Dendritic cell treated with granulocyte-macrophage colony-stimulating factor and Interleukin-4, amounts not matched to agents 40 ng/mL and 50 ng/mL, for 4 days (primary cell): Measurements from ENCODE around the gene MROH2A.

Experiments
- H3K27ac Mint-ChIP-seq: one replicate; pipeline ENCODE4 v1.8.0; 2022; ENCODE audit warnings: mild to moderate bottlenecking, mixed read lengths
- H3K27me3 Mint-ChIP-seq: one replicate; pipeline ENCODE4 v1.8.0; 2022; ENCODE audit warnings: mild to moderate bottlenecking, mixed read lengths
- H3K36me3 Mint-ChIP-seq: one replicate; pipeline ENCODE4 v1.8.0; 2022; ENCODE audit warnings: low read depth, mixed read lengths
- H3K4me1 Mint-ChIP-seq: one replicate; pipeline ENCODE4 v1.8.0; 2022; ENCODE audit warnings: low read depth, mixed read lengths
- H3K4me3 Mint-ChIP-seq: one replicate; pipeline ENCODE4 v1.8.0; 2022; ENCODE audit warnings: mild to moderate bottlenecking, moderate library complexity, mixed read lengths
- H3K9me3 Mint-ChIP-seq: one replicate; pipeline ENCODE4 v1.8.0; 2022; ENCODE audit warnings: mixed read lengths
- intact Hi-C: fragments of 100-400 bp; cut with micrococcal nuclease; formaldehyde crosslinking; loops from one replicate; pipeline ENCODE4 v1.15.0; 2022

The MROH2A gene

GRCh38 chr2:233838726-233839446 lies 60.8 kb downstream of the MROH2A start:
- H3K9me3 Mint-ChIP-seq = no peaks in the 10 kb centered on the region
- H3K27ac Mint-ChIP-seq = no peak overlapping the region
- no peak overlapping the region for H3K4me3 Mint-ChIP-seq
- no peaks in the 10 kb centered on the region for H3K27me3 Mint-ChIP-seq
- intact Hi-C loops = no loop called here
- peaks cover 45% of the 10 kb centered on the region for H3K36me3 Mint-ChIP-seq
- no peaks in the 10 kb centered on the region for H3K4me1 Mint-ChIP-seq

GRCh38 chr2:233839447-233839820 lies 61.3 kb downstream of the MROH2A start:
- Mint-ChIP-seq H3K9me3 (no peaks in the 10 kb centered on the region), H3K4me3 (no peak overlapping the region), H3K36me3 (peaks cover 47% of the 10 kb centered on the region), H3K4me1 (no peaks in the 10 kb centered on the region), H3K27me3 (no peaks in the 10 kb centered on the region), H3K27ac (no peak overlapping the region)
- intact Hi-C loops = no loop called here

DNA sequence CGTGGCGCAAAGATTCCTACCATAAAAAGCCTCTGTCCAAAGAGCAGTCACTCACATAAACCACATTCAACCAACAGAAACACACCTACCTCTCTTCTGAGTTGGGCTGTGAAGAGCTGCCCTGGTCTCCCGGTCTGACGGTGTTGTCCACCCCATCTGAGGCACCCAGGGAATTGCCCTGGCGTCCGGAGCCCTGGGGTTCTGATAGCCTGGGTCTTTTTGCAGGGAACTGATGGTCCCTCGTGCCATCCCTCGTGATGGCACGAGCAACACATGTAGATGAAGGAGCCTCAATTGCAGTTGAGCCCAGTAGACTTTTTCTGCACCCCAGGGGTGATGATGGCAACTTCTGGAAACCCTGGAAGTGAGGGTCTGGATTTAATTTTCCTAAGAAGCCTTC lies 62.4 kb downstream of the MROH2A start:
- peaks cover 47% of the 10 kb centered on the region for H3K36me3 Mint-ChIP-seq

GRCh38 chr2:233841183-233841582 lies 63.1 kb downstream of the MROH2A start:
- no peak overlapping the region for H3K4me3 Mint-ChIP-seq
- no peaks in the 10 kb centered on the region for H3K9me3 Mint-ChIP-seq
- peaks cover 47% of the 10 kb centered on the region for H3K36me3 Mint-ChIP-seq
- intact Hi-C loops = no loop called here
- H3K4me1 Mint-ChIP-seq = peaks cover 10% of the 10 kb centered on the region
- no peaks in the 10 kb centered on the region for H3K27me3 Mint-ChIP-seq
- no peak overlapping the region for H3K27ac Mint-ChIP-seq

More for the DNA sequence above, 62.4 kb downstream of the MROH2A start:
- peaks cover 5% of the 10 kb centered on the region for H3K4me1 Mint-ChIP-seq
- H3K9me3 Mint-ChIP-seq = no peaks in the 10 kb centered on the region
- H3K27me3 Mint-ChIP-seq = no peaks in the 10 kb centered on the region
- no peak overlapping the region for H3K27ac Mint-ChIP-seq
- H3K4me3 Mint-ChIP-seq = no peak overlapping the region
- intact Hi-C loops = no loop called here

GRCh38 chr2:233844064-233844807 lies 66.1 kb downstream of the MROH2A start:
- Mint-ChIP-seq H3K4me1 (peaks cover 27% of the 10 kb centered on the region), H3K9me3 (no peaks in the 10 kb centered on the region), H3K27me3 (no peaks in the 10 kb centered on the region), H3K4me3 (no peak overlapping the region), H3K36me3 (peaks cover 52% of the 10 kb centered on the region), H3K27ac (no peak overlapping the region)
- intact Hi-C loops = no loop called here

DNA sequence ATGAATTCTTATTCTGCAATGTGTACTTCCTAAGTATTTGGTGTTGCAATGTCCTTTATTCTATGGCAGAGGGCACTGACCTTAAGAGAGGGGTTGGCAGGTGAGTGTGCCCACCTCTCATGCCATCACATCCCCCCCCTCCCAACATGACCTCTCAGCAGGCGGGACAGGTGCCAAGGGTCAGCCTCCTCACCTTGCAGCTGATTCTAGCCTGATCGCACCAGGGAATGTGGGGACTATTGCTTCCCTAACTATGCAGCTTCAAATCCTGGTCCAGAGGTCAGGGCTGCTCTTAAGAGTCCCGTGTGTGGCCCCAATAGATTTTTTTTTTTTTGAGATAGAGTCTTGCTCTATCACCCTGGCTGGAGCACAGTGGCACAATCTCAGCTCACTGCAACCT lies 66.7 kb downstream of the MROH2A start:
- no peak overlapping the region for H3K27ac Mint-ChIP-seq
- no peaks in the 10 kb centered on the region for H3K9me3 Mint-ChIP-seq
- H3K4me3 Mint-ChIP-seq = no peak overlapping the region
- peaks cover 46% of the 10 kb centered on the region for H3K36me3 Mint-ChIP-seq
- intact Hi-C loops = no loop called here
- peaks cover 27% of the 10 kb centered on the region for H3K4me1 Mint-ChIP-seq
- no peaks in the 10 kb centered on the region for H3K27me3 Mint-ChIP-seq

DNA sequence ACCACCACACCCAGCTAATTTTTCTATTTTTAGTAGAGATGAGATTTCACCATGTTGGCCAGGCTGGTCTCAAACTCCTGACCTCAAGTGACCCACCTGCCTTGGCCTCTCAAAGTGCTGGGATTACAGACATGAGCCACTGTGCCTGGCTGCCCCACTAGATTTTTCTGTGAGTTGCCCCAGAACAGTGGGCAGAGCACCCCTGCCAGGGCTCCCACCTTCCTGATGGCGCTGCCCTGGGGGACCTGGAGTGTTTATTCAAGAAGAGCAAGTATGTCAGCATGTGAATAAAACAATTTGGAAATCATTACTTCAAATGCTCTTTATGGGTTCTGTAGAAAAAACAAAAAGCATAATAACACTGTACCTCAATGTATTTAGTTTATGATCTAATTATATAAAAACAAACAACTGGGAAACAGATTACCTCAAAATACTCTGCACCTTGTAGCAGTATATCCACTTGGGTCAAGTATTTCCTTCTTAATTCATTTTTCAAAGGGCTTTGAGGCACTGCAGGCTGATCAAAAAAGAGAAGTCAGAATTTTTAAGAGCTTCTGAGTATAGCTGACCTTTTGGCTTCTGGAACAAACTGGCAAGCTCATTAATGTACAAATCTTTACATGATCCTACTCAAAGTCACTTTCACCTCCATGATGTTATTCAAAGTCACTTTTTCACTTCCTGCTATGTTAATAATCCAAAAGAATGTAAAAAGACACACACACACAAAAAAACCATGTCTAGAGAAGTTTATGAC lies 67.4 kb downstream of the MROH2A start:
- Mint-ChIP-seq H3K4me1 (peaks cover 27% of the 10 kb centered on the region), H3K27me3 (no peaks in the 10 kb centered on the region), H3K4me3 (no peak overlapping the region), H3K9me3 (no peaks in the 10 kb centered on the region), H3K36me3 (peaks cover 42% of the 10 kb centered on the region), H3K27ac (peak overlapping the region; percentile 45)
- intact Hi-C loops = no loop called here

DNA sequence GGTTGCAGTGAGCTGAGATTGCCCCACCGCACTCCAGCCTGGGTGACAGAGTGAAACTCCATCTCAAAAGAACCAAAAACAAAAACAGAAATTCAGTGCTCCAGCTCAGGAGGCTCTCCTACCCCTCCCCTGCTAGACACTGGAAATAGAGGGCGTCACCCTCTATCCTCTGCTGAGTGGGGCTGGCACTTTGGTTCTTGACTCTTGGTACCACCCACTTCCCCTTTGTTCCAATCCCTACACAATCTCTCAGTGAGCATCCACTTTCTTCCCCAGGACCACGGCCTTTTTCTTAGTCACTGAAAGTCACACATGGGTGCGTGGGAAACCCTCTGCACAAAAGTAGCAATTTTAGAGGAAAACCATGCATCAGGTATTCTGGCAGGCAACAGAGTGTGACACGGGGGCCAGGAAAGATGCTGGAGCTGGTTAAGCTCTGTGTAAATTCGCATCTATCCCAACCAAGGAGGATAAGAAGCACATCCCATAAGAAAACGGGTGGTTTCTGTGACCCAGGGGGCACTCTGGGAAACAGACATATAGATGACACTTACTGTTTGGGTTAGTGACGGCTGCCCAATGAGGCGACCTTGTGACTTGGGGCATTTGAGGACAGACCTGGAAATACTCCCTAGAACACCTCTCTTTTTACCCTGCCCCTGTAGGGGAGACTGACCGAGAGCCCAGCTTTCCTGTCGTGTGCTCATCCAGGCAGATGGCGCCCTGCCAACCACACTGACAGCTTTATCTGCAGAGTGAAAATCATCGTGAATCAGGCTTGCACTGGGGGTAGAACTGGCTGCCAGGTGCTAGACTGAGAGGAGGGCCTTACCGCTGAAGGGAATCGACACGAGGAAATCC lies 68.5 kb downstream of the MROH2A start:
- H3K4me3 Mint-ChIP-seq = no peak overlapping the region
- peaks cover 28% of the 10 kb centered on the region for H3K4me1 Mint-ChIP-seq
- H3K36me3 Mint-ChIP-seq = peaks cover 30% of the 10 kb centered on the region
- H3K27ac Mint-ChIP-seq = peak overlapping the region; percentile 45
- intact Hi-C loops = no loop called here
- no peaks in the 10 kb centered on the region for H3K9me3 Mint-ChIP-seq
- H3K27me3 Mint-ChIP-seq = no peaks in the 10 kb centered on the region

- intact Hi-C loops = no loop called here
- Mint-ChIP-seq H3K9me3 (no peaks in the 10 kb centered on the region), H3K4me3 (no peak overlapping the region), H3K27me3 (no peaks in the 10 kb centered on the region), H3K4me1 (peaks cover 35% of the 10 kb centered on the region), H3K36me3 (peaks cover 25% of the 10 kb centered on the region), H3K27ac (no peak overlapping the region)
These were observed 69.2 kb downstream of the MROH2A start for GRCh38 chr2:233847248-233847898.

GRCh38 chr2:233848276-233848675 lies 70.1 kb downstream of the MROH2A start:
- Mint-ChIP-seq H3K9me3 (no peaks in the 10 kb centered on the region), H3K4me1 (peaks cover 41% of the 10 kb centered on the region), H3K27ac (peak overlapping the region; percentile 12), H3K27me3 (no peaks in the 10 kb centered on the region), H3K36me3 (peaks cover 17% of the 10 kb centered on the region), H3K4me3 (no peak overlapping the region)
- intact Hi-C loops = no loop called here

DNA sequence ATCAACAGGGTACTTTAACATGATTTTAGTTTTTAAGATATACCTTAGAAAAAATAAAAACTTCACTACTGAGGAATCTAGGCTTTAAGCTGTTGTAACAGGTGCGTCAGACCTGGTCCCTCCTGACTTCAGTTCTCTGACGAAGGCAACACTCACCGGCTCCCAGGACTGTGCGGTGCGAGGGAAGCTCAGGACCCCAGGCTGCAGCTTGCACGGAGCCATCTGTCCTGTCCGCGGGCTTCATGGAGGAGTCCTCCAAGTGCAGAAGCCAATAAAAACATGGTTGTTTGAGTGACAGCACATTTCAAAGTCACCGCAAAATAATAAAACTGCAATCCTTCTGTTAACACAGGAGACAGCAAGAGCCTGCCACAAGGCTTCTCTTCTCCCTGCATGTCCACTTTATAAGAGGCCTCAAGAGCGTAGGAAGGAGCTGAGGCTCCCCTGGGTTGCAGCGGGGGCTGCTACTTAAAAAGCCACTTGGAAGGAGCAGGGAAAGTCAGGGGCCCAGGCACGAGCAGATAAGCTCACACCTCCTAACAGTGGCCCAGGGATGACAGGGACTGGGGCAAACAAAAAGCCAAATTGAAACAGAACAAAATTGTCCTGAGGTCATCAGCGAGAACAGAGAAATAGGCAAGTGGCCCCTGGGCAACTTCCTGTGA lies 71.6 kb downstream of the MROH2A start:
- no peaks in the 10 kb centered on the region for H3K27me3 Mint-ChIP-seq
- peaks cover 55% of the 10 kb centered on the region for H3K4me1 Mint-ChIP-seq
- H3K4me3 Mint-ChIP-seq = no peak overlapping the region
- H3K9me3 Mint-ChIP-seq = no peaks in the 10 kb centered on the region
- H3K27ac Mint-ChIP-seq = no peak overlapping the region
- intact Hi-C loops = loop anchor here (10.0 kb wide), 1 partner anchor 695 kb away; no protein-coding TSS in a partner anchor
- peaks cover 17% of the 10 kb centered on the region for H3K36me3 Mint-ChIP-seq

DNA sequence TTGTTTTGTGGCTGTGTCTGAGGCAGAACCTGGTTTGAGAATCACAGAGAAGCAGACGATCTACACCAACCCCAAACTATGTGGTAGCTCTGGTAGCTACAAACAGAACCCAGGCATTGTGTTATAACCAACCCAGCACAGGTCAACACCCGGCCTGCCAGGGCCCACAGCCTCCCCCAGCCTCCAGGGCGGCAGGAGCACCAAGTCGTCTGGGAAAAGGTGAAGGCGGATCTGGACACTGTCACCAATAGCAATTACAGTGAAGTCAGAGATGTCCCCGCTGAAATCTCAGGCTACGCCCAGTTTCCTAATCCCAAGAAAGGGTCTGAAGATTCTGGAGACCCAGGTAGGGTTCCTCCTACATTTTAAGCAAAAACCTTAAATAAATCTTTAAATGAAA lies 72.6 kb downstream of the MROH2A start:
- intact Hi-C loops = loop anchor here (10.0 kb wide), 1 partner anchor 694 kb away; no protein-coding TSS in a partner anchor
- Mint-ChIP-seq H3K27ac (no peak overlapping the region), H3K27me3 (no peaks in the 10 kb centered on the region), H3K4me3 (no peak overlapping the region), H3K4me1 (peaks cover 52% of the 10 kb centered on the region), H3K9me3 (no peaks in the 10 kb centered on the region), H3K36me3 (peaks cover 18% of the 10 kb centered on the region)
